Liver (tissue), 9 donors: ENCODE data around the gene IGDCC3. TPM values are rescaled to one million over a fixed set of nuclear protein-coding genes. Genes with fewer than 3 reads are reported as not detected.

Experiments
- DNase-seq: peaks from one replicate; pipeline ENCODE4 v3.0.0-alpha.2; 2017; ENCODE audit warnings: low spot score
- H3K27ac ChIP-seq, 2 donors: one replicate each; pipeline ENCODE4 v1.7.0; 2013; ENCODE audit warnings: inconsistent platforms in 2 of 2, low read length in 2 of 2, control low read depth in 1 of 2, low read depth in 1 of 2, mild to moderate bottlenecking in 1 of 2
- H3K27me3 ChIP-seq, 4 donors: one replicate each; pipeline versions ENCODE4 v1.6.1 to v1.7.0; 2013; ENCODE audit warnings: low read length in 3 of 4, inconsistent platforms in 1 of 4, mild to moderate bottlenecking in 1 of 4, moderate library complexity in 1 of 4; ENCODE audit not compliant: control insufficient read depth in 4 of 4, insufficient read depth in 4 of 4
- H3K36me3 ChIP-seq, 4 donors: one replicate each; pipeline versions ENCODE4 v1.6.1 to v1.7.0; 2013; ENCODE audit warnings: low read length in 3 of 4, mild to moderate bottlenecking in 3 of 4, low read depth in 1 of 4, moderate library complexity in 1 of 4; ENCODE audit not compliant: control insufficient read depth in 4 of 4, insufficient read depth in 3 of 4
- H3K4me1 ChIP-seq, 4 donors: one replicate each; pipeline versions ENCODE4 v1.6.1 to v1.7.0; 2013; ENCODE audit warnings: low read length in 3 of 4, mild to moderate bottlenecking in 3 of 4, moderate library complexity in 1 of 4; ENCODE audit not compliant: control insufficient read depth in 4 of 4, insufficient read depth in 4 of 4
- H3K4me3 ChIP-seq, 3 donors: one replicate each; pipeline versions ENCODE4 v1.6.1 to v1.7.0; 2013; ENCODE audit warnings: low read length in 3 of 3, control low read depth in 1 of 3, low read depth in 1 of 3, mild to moderate bottlenecking in 1 of 3
- H3K9ac ChIP-seq, 2 donors: one replicate each; pipeline ENCODE4 v1.7.0; 2013; ENCODE audit warnings: low read length in 2 of 2, mild to moderate bottlenecking in 2 of 2, moderate library complexity in 2 of 2, control low read depth in 1 of 2, low read depth in 1 of 2
- H3K9me3 ChIP-seq, 4 donors: one replicate each; pipeline versions ENCODE4 v1.6.1 to v1.7.0; 2013; ENCODE audit warnings: low read length in 3 of 4; ENCODE audit not compliant: control insufficient read depth in 4 of 4
- FOXA2 ChIP-seq: IDR thresholded peaks from 2 replicates; pipeline ENCODE4 v1.6.1; 2016; ENCODE audit warnings: antibody characterized with exemption
- GABPA ChIP-seq, 2 donors: IDR thresholded peaks in 1 of 2; conservative IDR thresholded peaks in 1 of 2; 2 replicates each; pipeline ENCODE4 v1.6.1; 2016; ENCODE audit warnings: antibody characterized with exemption in 2 of 2, mild to moderate bottlenecking in 1 of 2, moderate library complexity in 1 of 2
- RAD21 ChIP-seq, 2 donors: IDR thresholded peaks; 2 replicates each; pipeline ENCODE4 v1.6.1; 2016; ENCODE audit warnings: antibody characterized with exemption in 2 of 2, mild to moderate bottlenecking in 2 of 2
- WGBS: extraction: QIAGEN DNeasy Blood & Tissue Kit; methylation state at CpG from one replicate; pipeline ENCODE4 v1.1.7; 2013; 5-methylcytosine and 5-hydroxymethylcytosine counted together
- polyA plus RNA-seq, 2 donors: library from polyadenylated mRNA; stranded (reverse) in 1 of 2; unstranded in 1 of 2; fragments of 200-250 nt in 1 of 2; fragments of >200 nt in 1 of 2; fragmentation: Nextera tagmentation in 1 of 2; extraction: Ambion mirVana in 1 of 2; gene quantifications; one replicate each; pipeline versions ENCODE4 v1.2.1 to v1.2.3, GENCODE V29; 2013 to 2015
- total RNA-seq, 2 donors: library from RNA; depleted of rRNA; stranded (reverse); fragments of >200 nt; gene quantifications; one replicate each; pipeline ENCODE4 v1.2.3, GENCODE V29; 2014
- TF ChIP-seq, protein P1 (sequence below): IDR thresholded peaks from 2 replicates; pipeline ENCODE4 v1.6.1; 2016; ENCODE audit warnings: antibody characterized with exemption
- TF ChIP-seq, protein P2 (sequence below): IDR thresholded peaks from 2 replicates; pipeline ENCODE4 v1.6.1; 2016; ENCODE audit warnings: antibody characterized with exemption
- TF ChIP-seq, protein P3 (sequence below): fragments of 150-350 bp; IDR thresholded peaks from 2 replicates; pipeline ENCODE4 v1.5.1; 2017; ENCODE audit warnings: improper control_type of control experiment, low read depth, low read length; ENCODE audit not compliant: missing input control
- TF ChIP-seq, protein P4 (sequence below): IDR thresholded peaks from 2 replicates; pipeline ENCODE4 v1.6.1; 2016; ENCODE audit warnings: antibody characterized with exemption
- donor health status: healthy.
- donor health status: healthy.
- donor health status: healthy.
- donor health status: healthy.
- donor health status: healthy.

IGDCC3 gene
- total and polyA plus RNA-seq, 4 donors = 1.5 TPM; not detected in 3

DNA sequence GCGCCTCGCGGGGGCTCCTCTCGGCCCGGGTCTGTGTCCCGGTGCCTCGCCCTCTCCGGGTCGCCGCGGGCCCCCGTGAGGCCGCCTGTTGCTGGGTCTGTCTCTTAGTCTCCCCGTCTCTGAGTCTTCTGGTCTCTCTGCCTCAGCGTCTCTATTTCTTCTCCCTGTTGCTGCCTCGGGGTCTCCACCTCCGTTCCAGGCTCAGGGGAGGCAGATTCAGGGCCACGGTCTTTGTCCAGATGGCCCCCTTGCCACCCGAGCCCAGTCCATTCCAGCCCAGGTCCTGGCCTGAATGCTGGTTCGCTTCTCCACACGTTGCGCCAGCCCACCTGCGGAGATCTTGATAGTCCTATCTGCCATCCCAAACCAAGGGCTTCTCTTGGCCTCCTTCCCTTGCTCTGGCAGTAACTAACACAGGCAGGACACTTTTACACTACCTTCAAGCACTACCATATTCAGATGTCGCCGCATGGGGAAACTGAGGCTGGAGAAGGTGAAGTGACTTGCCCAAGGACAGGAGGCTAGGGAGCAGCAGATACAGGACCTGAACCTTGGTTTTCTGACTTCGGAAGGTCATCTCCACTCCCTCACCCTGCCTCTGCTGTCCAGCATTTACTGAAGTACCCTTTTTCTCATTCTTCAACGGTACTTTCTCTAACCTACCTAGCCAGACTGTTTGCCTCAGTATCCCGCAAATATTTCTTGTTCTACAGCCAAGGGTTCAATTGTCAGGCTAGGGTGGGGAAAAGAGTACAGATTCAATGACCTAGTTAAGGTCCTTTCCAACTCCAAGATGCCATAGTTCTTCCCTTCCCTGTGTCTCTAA, 45.6 kb upstream of the IGDCC3 start:
- no peak for TF ChIP-seq GABPA (IDR thresholded peaks at IDR 0.05 in 1 of 2, conservative IDR thresholded peaks at IDR 0.05 in 1 of 2)
- TF ChIP-seq, protein P1, sequence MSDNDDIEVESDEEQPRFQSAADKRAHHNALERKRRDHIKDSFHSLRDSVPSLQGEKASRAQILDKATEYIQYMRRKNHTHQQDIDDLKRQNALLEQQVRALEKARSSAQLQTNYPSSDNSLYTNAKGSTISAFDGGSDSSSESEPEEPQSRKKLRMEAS = no peak
- TF ChIP-seq, protein P2, sequence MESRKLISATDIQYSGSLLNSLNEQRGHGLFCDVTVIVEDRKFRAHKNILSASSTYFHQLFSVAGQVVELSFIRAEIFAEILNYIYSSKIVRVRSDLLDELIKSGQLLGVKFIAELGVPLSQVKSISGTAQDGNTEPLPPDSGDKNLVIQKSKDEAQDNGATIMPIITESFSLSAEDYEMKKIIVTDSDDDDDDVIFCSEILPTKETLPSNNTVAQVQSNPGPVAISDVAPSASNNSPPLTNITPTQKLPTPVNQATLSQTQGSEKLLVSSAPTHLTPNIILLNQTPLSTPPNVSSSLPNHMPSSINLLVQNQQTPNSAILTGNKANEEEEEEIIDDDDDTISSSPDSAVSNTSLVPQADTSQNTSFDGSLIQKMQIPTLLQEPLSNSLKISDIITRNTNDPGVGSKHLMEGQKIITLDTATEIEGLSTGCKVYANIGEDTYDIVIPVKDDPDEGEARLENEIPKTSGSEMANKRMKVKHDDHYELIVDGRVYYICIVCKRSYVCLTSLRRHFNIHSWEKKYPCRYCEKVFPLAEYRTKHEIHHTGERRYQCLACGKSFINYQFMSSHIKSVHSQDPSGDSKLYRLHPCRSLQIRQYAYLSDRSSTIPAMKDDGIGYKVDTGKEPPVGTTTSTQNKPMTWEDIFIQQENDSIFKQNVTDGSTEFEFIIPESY = no peak
- Histone ChIP-seq H3K36me3 (no peaks in the 10 kb centered on the region), H3K4me1 (peaks cover 9 to 19% (median 14%) of the 10 kb centered on the region in 4 donors), H3K9me3 (no peaks in the 10 kb centered on the region), H3K27me3 (peaks cover 0 to 4% (median 0%) of the 10 kb centered on the region in 4 donors), H3K9ac (no peak overlapping the region), H3K27ac (no peak overlapping the region), H3K4me3 (peak overlapping the region in 1 of 3 donors; percentile 57)
- no peak for DNase-seq
- WGBS = 31% methylated on average over 28 of the region's 28 CpGs

DNA sequence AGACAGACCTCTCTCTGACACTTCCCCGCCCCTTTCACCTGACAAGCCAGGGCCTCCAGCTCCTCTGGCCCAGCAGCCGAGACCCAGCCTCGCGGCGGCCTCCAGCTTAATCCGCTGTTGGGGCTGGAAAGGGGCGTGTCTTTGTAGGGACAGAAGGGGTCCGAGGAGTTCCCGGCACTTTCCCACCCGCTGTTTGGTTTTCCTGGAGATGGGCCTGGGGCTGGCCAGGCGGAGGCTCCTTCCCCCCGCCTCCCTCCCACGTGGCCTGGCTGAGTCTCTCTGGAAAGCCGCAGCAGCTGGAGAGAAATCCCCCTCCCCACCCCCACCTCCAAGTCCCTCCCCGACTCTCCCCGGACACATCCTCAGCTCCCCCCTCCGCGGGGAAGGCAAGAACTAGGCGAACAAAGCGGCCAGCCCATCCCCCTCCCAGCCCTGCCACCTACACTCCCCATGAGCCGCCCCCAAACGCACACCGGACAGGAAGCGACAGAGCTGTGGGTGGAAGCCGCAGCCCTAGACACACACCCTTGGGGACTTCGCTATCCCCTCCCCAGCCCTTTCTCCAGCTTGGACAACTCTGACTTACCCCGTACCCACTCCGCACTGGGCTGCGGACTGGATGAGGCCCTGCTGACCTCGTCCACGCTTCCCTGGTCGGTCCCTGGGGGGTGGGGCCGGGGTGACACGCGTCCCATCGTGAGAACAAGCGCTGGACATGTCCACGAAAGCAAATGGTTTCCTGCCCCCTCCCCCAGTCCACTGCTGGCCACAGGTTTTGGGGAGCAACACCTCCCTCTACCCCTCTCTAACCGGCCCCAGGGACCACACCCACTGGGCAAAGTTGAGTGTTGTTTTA, 43.8 kb upstream of the IGDCC3 start:
- 6% methylated on average over 39 of the region's 39 CpGs for WGBS
- no peaks in the 10 kb centered on the region for H3K36me3 ChIP-seq
- no peak overlapping the region for H3K9ac ChIP-seq
- no peak overlapping the region for H3K27ac ChIP-seq
- peak overlapping the region in 2 of 3 donors; percentile 18 to 57 for H3K4me3 ChIP-seq
- H3K9me3 ChIP-seq = no peaks in the 10 kb centered on the region
- peaks cover 9 to 19% (median 14%) of the 10 kb centered on the region in 4 donors for H3K4me1 ChIP-seq
- TF ChIP-seq GABPA (IDR thresholded peaks at IDR 0.05 in 1 of 2, conservative IDR thresholded peaks at IDR 0.05 in 1 of 2) (no peak), RAD21 (IDR thresholded peaks at IDR 0.05) (no peak), FOXA2 (no peak)
- TF ChIP-seq, protein P3, sequence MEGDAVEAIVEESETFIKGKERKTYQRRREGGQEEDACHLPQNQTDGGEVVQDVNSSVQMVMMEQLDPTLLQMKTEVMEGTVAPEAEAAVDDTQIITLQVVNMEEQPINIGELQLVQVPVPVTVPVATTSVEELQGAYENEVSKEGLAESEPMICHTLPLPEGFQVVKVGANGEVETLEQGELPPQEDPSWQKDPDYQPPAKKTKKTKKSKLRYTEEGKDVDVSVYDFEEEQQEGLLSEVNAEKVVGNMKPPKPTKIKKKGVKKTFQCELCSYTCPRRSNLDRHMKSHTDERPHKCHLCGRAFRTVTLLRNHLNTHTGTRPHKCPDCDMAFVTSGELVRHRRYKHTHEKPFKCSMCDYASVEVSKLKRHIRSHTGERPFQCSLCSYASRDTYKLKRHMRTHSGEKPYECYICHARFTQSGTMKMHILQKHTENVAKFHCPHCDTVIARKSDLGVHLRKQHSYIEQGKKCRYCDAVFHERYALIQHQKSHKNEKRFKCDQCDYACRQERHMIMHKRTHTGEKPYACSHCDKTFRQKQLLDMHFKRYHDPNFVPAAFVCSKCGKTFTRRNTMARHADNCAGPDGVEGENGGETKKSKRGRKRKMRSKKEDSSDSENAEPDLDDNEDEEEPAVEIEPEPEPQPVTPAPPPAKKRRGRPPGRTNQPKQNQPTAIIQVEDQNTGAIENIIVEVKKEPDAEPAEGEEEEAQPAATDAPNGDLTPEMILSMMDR = no peak
- TF ChIP-seq, protein P2 = no peak
- TF ChIP-seq, protein P4, sequence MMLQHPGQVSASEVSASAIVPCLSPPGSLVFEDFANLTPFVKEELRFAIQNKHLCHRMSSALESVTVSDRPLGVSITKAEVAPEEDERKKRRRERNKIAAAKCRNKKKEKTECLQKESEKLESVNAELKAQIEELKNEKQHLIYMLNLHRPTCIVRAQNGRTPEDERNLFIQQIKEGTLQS = no peak
- peak; percentile 44 for DNase-seq
- H3K27me3 ChIP-seq = peaks cover 0 to 4% (median 0%) of the 10 kb centered on the region in 4 donors
